ENCODE data around the gene PDZD7.

PDZD7 gene

GRCh38 chr10:100982916-100983830 lies 47.8 kb downstream of the PDZD7 start:
- Histone ChIP-seq H3K36me3 (ENCODE audit: control insufficient read depth in 2 of 2, insufficient read depth in 1 of 2, low read length in 2 of 2) (peaks cover 4 to 73% of the 10 kb centered on the region in 2 experiments), H3K4me1 (ENCODE audit: control insufficient read depth, insufficient read depth, low read length) (peaks cover 6% of the 10 kb centered on the region), H3K27ac (ENCODE audit: extremely low read depth, low read depth, low read length) (no peak overlapping the region), H3K9me3 (ENCODE audit: control insufficient read depth, insufficient read depth, low read depth, low read length) (no peaks in the 10 kb centered on the region), H3K4me3 (ENCODE audit: low read depth, low read length) (no peak overlapping the region)
- ChIA-PET CTCF (interaction anchor here (0.7 to 6.4 kb wide), 2 partner anchors 9 to 15 kb away, joined by 3 to 49 read pairs; partner anchors contain the start of gene LZTS2), POLR2A (no interaction called here)
- TF ChIP-seq BCL11B (tag by site-specific recombination; IDR thresholded peaks at IDR 0.05; ENCODE audit: low read depth) = no peak
- no peak for TF ChIP-seq ZNF596 (tag by site-specific recombination; IDR thresholded peaks at IDR 0.05)

GRCh38 chr10:100981178-100981772 lies 49.7 kb downstream of the PDZD7 start:
- TF ChIP-seq ZBTB48 (tag by site-specific recombination; IDR thresholded peaks at IDR 0.05) (peak; percentile 42; the same call in 1 of the 2 replicates), ZNF792 (tag by site-specific recombination; IDR thresholded peaks at IDR 0.05) (no peak), ATF2 (tag by site-specific recombination; IDR thresholded peaks at IDR 0.05; ENCODE audit: low read depth) (0 out of 2 replicates have a peak, but pooled peaks have one; percentile 35), ZNF664 (tag by site-specific recombination; IDR thresholded peaks at IDR 0.05) (peak; percentile 71; the same call in 1 of the 2 replicates)
- no peak overlapping the region for H3K27ac ChIP-seq (ENCODE audit: extremely low read depth, low read depth, low read length)
- H3K36me3 ChIP-seq (ENCODE audit: control insufficient read depth in 2 of 2, insufficient read depth in 1 of 2, low read length in 2 of 2) = peaks cover 4 to 81% of the 10 kb centered on the region in 2 experiments
- CTCF ChIA-PET = no interaction called here
- no peaks in the 10 kb centered on the region for H3K9me3 ChIP-seq (ENCODE audit: control insufficient read depth, insufficient read depth, low read depth, low read length)
- H3K4me1 ChIP-seq (ENCODE audit: control insufficient read depth, insufficient read depth, low read length) = peaks cover 5% of the 10 kb centered on the region
- no peak overlapping the region for H3K4me3 ChIP-seq (ENCODE audit: low read depth, low read length)
- POLR2A ChIA-PET = interaction anchor here (0.5 kb wide), 1 partner anchor 37 kb away, joined by 3 read pairs; no protein-coding TSS in a partner anchor

- Histone ChIP-seq H3K4me1 (ENCODE audit: control insufficient read depth, insufficient read depth, low read length) (no peaks in the 10 kb centered on the region), H3K4me3 (ENCODE audit: low read depth, low read length) (no peak overlapping the region), H3K27ac (ENCODE audit: extremely low read depth, low read depth, low read length) (no peak overlapping the region), H3K36me3 (ENCODE audit: control insufficient read depth in 2 of 2, insufficient read depth in 1 of 2, low read length in 2 of 2) (peaks cover 4 to 77% of the 10 kb centered on the region in 2 experiments), H3K9me3 (ENCODE audit: control insufficient read depth, insufficient read depth, low read depth, low read length) (no peaks in the 10 kb centered on the region)
- POLR2A ChIA-PET = interaction anchor here (0.5 to 0.6 kb wide), 2 partner anchors 37 to 445 kb away, joined by 3 read pairs; partner anchors contain the start of gene HIF1AN
- CTCF ChIA-PET = no interaction called here
- TF ChIP-seq EGR2 (tag by site-specific recombination; IDR thresholded peaks at IDR 0.05; ENCODE audit: low read depth) (no peak), OSR2 (tag by site-specific recombination; IDR thresholded peaks at IDR 0.05) (no peak), ZNF426 (tag by site-specific recombination; IDR thresholded peaks at IDR 0.05) (no peak), ZNF701 (tag by site-specific recombination; IDR thresholded peaks at IDR 0.05) (no peak), ZNF580 (tag by site-specific recombination; IDR thresholded peaks at IDR 0.05) (no peak), OVOL3 (tag by site-specific recombination; IDR thresholded peaks at IDR 0.05) (no peak), ZNF585B (tag by site-specific recombination; IDR thresholded peaks at IDR 0.05) (no peak), ZNF138 (tag by site-specific recombination; IDR thresholded peaks at IDR 0.05; ENCODE audit: borderline replicate concordance) (no peak), ZSCAN4 (tag by site-specific recombination; IDR thresholded peaks at IDR 0.05) (no peak), ZNF707 (tag by site-specific recombination; IDR thresholded peaks at IDR 0.05) (no peak), TSHZ1 (tag by site-specific recombination; IDR thresholded peaks at IDR 0.05; ENCODE audit: borderline replicate concordance) (no peak), WT1 (tag by site-specific recombination; IDR thresholded peaks at IDR 0.05) (no peak), ZNF266 (tag by site-specific recombination; IDR thresholded peaks at IDR 0.05; ENCODE audit: low read depth) (no peak), ZNF610 (tag by site-specific recombination; IDR thresholded peaks at IDR 0.05; ENCODE audit: borderline replicate concordance) (no peak)
Measured at GRCh38 chr10:100980711-100981110, 50.2 kb downstream of the PDZD7 start.
